Measurements from ENCODE around the gene AMBP.

DNA sequence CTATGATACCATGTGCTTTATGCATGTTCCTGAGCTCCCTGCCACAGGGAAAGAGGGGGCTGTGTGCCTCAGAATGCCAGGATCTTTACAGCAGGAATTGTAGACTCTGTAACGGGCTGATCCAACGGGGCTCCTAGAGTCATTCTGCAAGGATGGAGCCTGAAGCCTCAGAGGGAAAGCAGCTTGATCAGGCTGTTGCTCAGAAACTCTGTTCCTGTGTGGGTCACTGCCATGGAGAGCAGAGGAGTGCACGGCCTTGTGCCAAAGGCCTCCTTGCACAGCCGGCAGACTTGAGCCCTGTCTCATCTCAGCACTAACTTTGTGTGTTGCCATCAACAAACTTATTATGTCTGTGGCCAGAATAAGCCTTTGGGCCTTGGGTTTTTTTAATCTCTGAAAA, 51.8 kb downstream of the AMBP start:
- TF ChIP-seq CTCF (conservative IDR thresholded peaks at IDR 0.05; ENCODE audit: low read depth, low read length) (no peak), EZH2 (IDR thresholded peaks at IDR 0.05; ENCODE audit: borderline replicate concordance, low read depth, low read length, poor library complexity, severe bottlenecking) (no peak)

Data from A673 (cell line).